Gastrocnemius medialis (tissue), 4 donors: ENCODE measurements around the gene HIP1. TPM values are rescaled to one million over a fixed set of nuclear protein-coding genes. Genes with fewer than 3 reads are reported as not detected.
"Not testable (repeated sequence)": the region's sequence is repeated elsewhere in the genome, so short reads cannot be mapped to it uniquely, and the experiment has no call there.

Experiments
- ATAC-seq, 2 donors: fragments of 150-250 bp; one replicate each; pipeline ENCODE4 v1.9.1; 2016
- DNase-seq, 2 donors: peaks; one replicate each; pipeline ENCODE4 v3.0.0-alpha.2; 2019
- H3K27ac ChIP-seq, 4 donors: fragments of 200-600 bp; sonication (generic); 1 replicate in 1 of 4; 2 replicates in 3 of 4; pipeline ENCODE4 v1.5.1; 2016 to 2018; ENCODE audit warnings: mild to moderate bottlenecking in 2 of 4, moderate library complexity in 1 of 4
- H3K27me3 ChIP-seq, 3 donors: fragments of 200-600 bp; sonication (generic) in 2 of 3; 1 replicate in 1 of 3; 2 replicates in 2 of 3; pipeline versions ENCODE4 v1.5.1 to v1.6.0; 2016 to 2019; ENCODE audit warnings: mild to moderate bottlenecking in 1 of 3, moderate library complexity in 1 of 3
- H3K36me3 ChIP-seq, 2 donors: fragments of 200-600 bp; sonication (generic) in 1 of 2; one replicate each; pipeline ENCODE4 v1.5.1; 2017 to 2018
- H3K4me1 ChIP-seq, 2 donors: fragments of 200-600 bp; sonication (generic) in 1 of 2; one replicate each; pipeline ENCODE4 v1.5.1; 2016 to 2017; ENCODE audit warnings: mild to moderate bottlenecking in 2 of 2
- H3K4me3 ChIP-seq, 4 donors: fragments of 200-600 bp; sonication (generic) in 3 of 4; 1 replicate in 1 of 4; 2 replicates in 3 of 4; pipeline ENCODE4 v1.5.1; 2016 to 2019; ENCODE audit warnings: mild to moderate bottlenecking in 2 of 4
- H3K9me3 ChIP-seq, 3 donors: fragments of 200-600 bp; sonication (generic) in 2 of 3; 1 replicate in 1 of 3; 2 replicates in 2 of 3; pipeline ENCODE4 v1.5.1; 2016 to 2019
- CTCF ChIP-seq, 5 experiments: fragments of 450-650 bp in 3 of 5; fragments of 200-600 bp in 2 of 5; sonication (generic) in 2 of 5; IDR thresholded peaks in 4 of 5; conservative IDR thresholded peaks in 1 of 5; 1 replicate in 4 of 5; 2 replicates in 1 of 5; pipeline ENCODE4 v1.5.1; 2016 to 2019; ENCODE audit warnings: antibody characterized with exemption in 5 of 5, mild to moderate bottlenecking in 3 of 5, moderate library complexity in 3 of 5
- POLR2A ChIP-seq, 2 donors: fragments of 450-650 bp; IDR thresholded peaks; one replicate each; pipeline ENCODE4 v1.6.1; 2017; ENCODE audit warnings: antibody characterized with exemption in 2 of 2, mild to moderate bottlenecking in 2 of 2, moderate library complexity in 2 of 2
- in situ Hi-C, 4 donors: fragments of 200-750 bp; cut with MboI; loops; one replicate each; pipeline versions ENCODE4 v1.15.0 to v1.8.0; 2017; ENCODE audit warnings: low sequenced_read_pairs in 4 of 4
- intact Hi-C: fragments of 100-400 bp; cut with DNase I; formaldehyde crosslinking; loops from one replicate; pipeline ENCODE4 v1.15.1; 2023; ENCODE audit warnings: low total_unique reads
- total RNA-seq, 4 donors: library from RNA; depleted of rRNA; stranded (reverse); fragments of >200 nt; gene quantifications; one replicate each; pipeline versions ENCODE4 v1.1.0 to v1.2.3, GENCODE V29; 2016

HIP1 gene
- total RNA-seq, 4 donors from 2014 or later: 5.8 to 11.1 (median 7.9) TPM

- no peaks in the 10 kb centered on the region for H3K27me3 ChIP-seq
- in situ Hi-C loops: no loop called here
- no peaks in the 10 kb centered on the region for H3K36me3 ChIP-seq
- no peak for ATAC-seq
- H3K4me1 ChIP-seq: no peaks in the 10 kb centered on the region
- H3K4me3 ChIP-seq: no peak overlapping the region
- H3K9me3 ChIP-seq: no peaks in the 10 kb centered on the region
- H3K27ac ChIP-seq: no peak overlapping the region
- intact Hi-C loops: no loop called here
- no peak for DNase-seq
- TF ChIP-seq POLR2A (IDR thresholded peaks at IDR 0.05): no peak
- no peak for TF ChIP-seq CTCF (IDR thresholded peaks at IDR 0.05 in 4 of 5, conservative IDR thresholded peaks at IDR 0.05 in 1 of 5)
Observed at GRCh38 chr7:75694638-75695399, 43.9 kb downstream of the HIP1 start.

- ATAC-seq, H3K4me1 ChIP-seq, H3K36me3 ChIP-seq, in situ Hi-C loops, DNase-seq, H3K4me3 ChIP-seq, H3K27ac ChIP-seq, H3K9me3 ChIP-seq, intact Hi-C loops: not testable (repeated sequence)
- peaks cover 2 to 11% (median 2%) of the 10 kb centered on the region in 3 donors for H3K27me3 ChIP-seq
Observed at GRCh38 chr7:75693668-75694067, 45.1 kb downstream of the HIP1 start.

- no peak for TF ChIP-seq CTCF (IDR thresholded peaks at IDR 0.05 in 4 of 5, conservative IDR thresholded peaks at IDR 0.05 in 1 of 5)
- intact Hi-C loops: no loop called here
- Histone ChIP-seq H3K4me3 (no peak overlapping the region), H3K9me3 (no peaks in the 10 kb centered on the region), H3K4me1 (no peaks in the 10 kb centered on the region), H3K27ac (no peak overlapping the region), H3K36me3 (no peaks in the 10 kb centered on the region), H3K27me3 (peaks cover 4 to 20% (median 8%) of the 10 kb centered on the region in 3 donors)
- no peak for DNase-seq
- in situ Hi-C loops: no loop called here
- no peak for ATAC-seq
Observed at GRCh38 chr7:75691793-75692543, 46.8 kb downstream of the HIP1 start.

- H3K27ac ChIP-seq: no peak overlapping the region
- ATAC-seq: no peak
- DNase-seq: no peak
- no peak overlapping the region for H3K4me3 ChIP-seq
- in situ Hi-C loops (no loop called here), intact Hi-C loops (no loop called here)
- no peaks in the 10 kb centered on the region for H3K4me1 ChIP-seq
- no peaks in the 10 kb centered on the region for H3K36me3 ChIP-seq
- H3K9me3 ChIP-seq: no peaks in the 10 kb centered on the region
- no peak for TF ChIP-seq CTCF (IDR thresholded peaks at IDR 0.05 in 4 of 5, conservative IDR thresholded peaks at IDR 0.05 in 1 of 5)
- TF ChIP-seq POLR2A (IDR thresholded peaks at IDR 0.05): no peak
- peaks cover 4 to 20% (median 8%) of the 10 kb centered on the region in 3 donors for H3K27me3 ChIP-seq
Observed at GRCh38 chr7:75690121-75690523, 48.6 kb downstream of the HIP1 start.
